Left lobe of liver (tissue), 2 donors: ENCODE results near the gene TIE1. TPM values are rescaled to one million over a fixed set of nuclear protein-coding genes. Genes with fewer than 3 reads are reported as not detected.
"Not testable (repeated sequence)": the region's sequence is repeated elsewhere in the genome, so short reads cannot be mapped to it uniquely, and the experiment has no call there.

Experiments used
- ATAC-seq: fragments of 200-7000 bp; cut with Tn5 transposase; one replicate; pipeline ENCODE4 v1.9.1; 2020; ENCODE audit warnings: mild to moderate bottlenecking, moderate library complexity
- DNase-seq: peaks from one replicate; pipeline ENCODE4 v3.0.0-alpha.2; 2020; ENCODE audit warnings: low spot score
- total RNA-seq: library from RNA; stranded (reverse); gene quantifications from one replicate; pipeline ENCODE4 v1.2.1, GENCODE V29; 2021
- donor health status: DM: no; HTN: no; CAD: no; lungs with moderate emphysema.
- donor health status: DM: no; HTN: yes; CAD: no.

TIE1 gene
- total RNA-seq, 1 donor from 2014 or later, result 8.5 TPM

GRCh38 chr1:43358746-43359693 is 58.2 kb downstream of the TIE1 start, which contains the start of gene CDC20:
Gene CDC20, plus strand, starts transcription at chr1:43358981. Its CDS starts 235 bp downstream, at chr1:43359216.
- DNase-seq (peak; percentile 98), ATAC-seq (peak; percentile 98)

- no peak for DNase-seq
- no peak for ATAC-seq
These were observed 58.9 kb downstream of the TIE1 start for GRCh38 chr1:43359696-43360095.

GRCh38 chr1:43360616-43361015 is 59.8 kb downstream of the TIE1 start:
- DNase-seq (no peak), ATAC-seq (no peak)

GRCh38 chr1:43363283-43363934 is 62.6 kb downstream of the TIE1 start:
- ATAC-seq, result no peak
- no peak for DNase-seq

GRCh38 chr1:43363935-43364525 is 63.2 kb downstream of the TIE1 start:
- DNase-seq (no peak), ATAC-seq (no peak)

GRCh38 chr1:43365678-43366077 is 64.9 kb downstream of the TIE1 start:
- ATAC-seq (no peak), DNase-seq (no peak)

- ATAC-seq, result no peak
- DNase-seq, result no peak
These were observed 65.4 kb downstream of the TIE1 start for GRCh38 chr1:43366179-43366578.

GRCh38 chr1:43366601-43367025 is 65.8 kb downstream of the TIE1 start:
- no peak for ATAC-seq
- DNase-seq, result no peak

GRCh38 chr1:43367026-43367903 is 66.5 kb downstream of the TIE1 start:
- DNase-seq (no peak), ATAC-seq (peak; percentile 63)

GRCh38 chr1:43367904-43368645 is 67.3 kb downstream of the TIE1 start, which contains the start of gene ELOVL1:
Gene ELOVL1, minus strand, starts transcription at chr1:43368011. Its CDS starts 2,402 bp downstream, at chr1:43365609.
- peak; percentile 95 for ATAC-seq
- DNase-seq, result peak; percentile 96

- no peak for DNase-seq
- no peak for ATAC-seq
These were observed 67.9 kb downstream of the TIE1 start for GRCh38 chr1:43368646-43369020.

- not testable (repeated sequence) for ATAC-seq, DNase-seq
These were observed 69.0 kb downstream of the TIE1 start for GRCh38 chr1:43369779-43370178.

GRCh38 chr1:43370564-43370963 is 69.8 kb downstream of the TIE1 start:
- no peak for ATAC-seq

GRCh38 chr1:43372172-43372571 is 71.4 kb downstream of the TIE1 start:
- no peak for DNase-seq
- ATAC-seq, result no peak

More at GRCh38 chr1:43370564-43370963, 69.8 kb downstream of the TIE1 start:
- no peak for DNase-seq

Other genes starting within 250 kb of the TIE1 start
- 76.1 TPM for gene EBNA1BP2, start 128.7 kb upstream of the TIE1 start, total RNA-seq
- gene CFAP57, start 128.7 kb upstream of the TIE1 start, total RNA-seq, result not detected
- 0.45 TPM for gene TMEM125, start 31.0 kb upstream of the TIE1 start, total RNA-seq
- gene C1orf210, start 15.4 kb upstream of the TIE1 start, total RNA-seq, result 2.6 TPM
- gene MPL, start 36.8 kb downstream of the TIE1 start, total RNA-seq, result 0.15 TPM
- 0.78 TPM for gene CDC20, start 58.0 kb downstream of the TIE1 start, total RNA-seq
- 21.7 TPM for gene ELOVL1, start 67.0 kb downstream of the TIE1 start, total RNA-seq
- 19.7 TPM for gene MED8, start 88.8 kb downstream of the TIE1 start, total RNA-seq
- gene SZT2, start 88.9 kb downstream of the TIE1 start, total RNA-seq, result 21.3 TPM
- 47.1 TPM for gene HYI, start 152.9 kb downstream of the TIE1 start, total RNA-seq
- gene PTPRF, start 229.9 kb downstream of the TIE1 start, total RNA-seq, result 290 TPM